DMS153 (cell line): ENCODE measurements around the gene ETNK2.
A peak's percentile ranks its signal among the peaks of the same experiment; 100 is the strongest.

Experiments
- DNase-seq: peaks from one replicate; lab custom pipeline; 2025; lab: John Stamatoyannopoulos, UW

ETNK2 gene

GRCh38 chr1:204147406-204148383 is 4.1 kb downstream of the ETNK2 start:
- no peak for DNase-seq

GRCh38 chr1:204146965-204147364 is 4.9 kb downstream of the ETNK2 start:
- no peak for DNase-seq

- DNase-seq: no peak
These were observed 5.5 kb downstream of the ETNK2 start for GRCh38 chr1:204146309-204146708.

GRCh38 chr1:204145033-204145504 is 6.8 kb downstream of the ETNK2 start:
- no peak for DNase-seq

GRCh38 chr1:204143276-204144041 is 8.4 kb downstream of the ETNK2 start:
- DNase-seq: no peak

GRCh38 chr1:204142032-204142974 is 9.5 kb downstream of the ETNK2 start:
- DNase-seq: no peak

- DNase-seq: no peak
These were observed 10.7 kb downstream of the ETNK2 start for GRCh38 chr1:204141131-204141530.

- no peak for DNase-seq
These were observed 11.9 kb downstream of the ETNK2 start for GRCh38 chr1:204139952-204140351.

GRCh38 chr1:204139088-204139487 is 12.8 kb downstream of the ETNK2 start:
- DNase-seq: no peak

- DNase-seq: no peak
These were observed 15.0 kb downstream of the ETNK2 start for GRCh38 chr1:204136814-204137213.

GRCh38 chr1:204134103-204134502 is 17.7 kb downstream of the ETNK2 start:
- DNase-seq: no peak

- no peak for DNase-seq
These were observed 19.1 kb downstream of the ETNK2 start for GRCh38 chr1:204132718-204133117.

GRCh38 chr1:204131978-204132377 is 19.9 kb downstream of the ETNK2 start:
- no peak for DNase-seq

GRCh38 chr1:204130981-204131892 is 20.6 kb downstream of the ETNK2 start:
- no peak for DNase-seq

- no peak for DNase-seq
These were observed 21.7 kb downstream of the ETNK2 start for GRCh38 chr1:204130178-204130577.

- peak; percentile 55 for DNase-seq
These were observed 22.6 kb downstream of the ETNK2 start for GRCh38 chr1:204128964-204129896.

- no peak for DNase-seq
These were observed 23.3 kb downstream of the ETNK2 start for GRCh38 chr1:204128464-204128963.

- peak; percentile 80 for DNase-seq
These were observed 24.1 kb downstream of the ETNK2 start for GRCh38 chr1:204127597-204128242.

- DNase-seq: no peak
These were observed 24.9 kb downstream of the ETNK2 start for GRCh38 chr1:204126956-204127355.
